ENCODE results near the gene THBS2. TPM values are rescaled to one million over a fixed set of nuclear protein-coding genes. Genes with fewer than 3 reads are reported as not detected.
"Not testable (repeated sequence)": the region's sequence is repeated elsewhere in the genome, so short reads cannot be mapped to it uniquely, and the experiment has no call there.

THBS2 gene
- total RNA-seq, 1 donor from 2014 or later, result 18.6 TPM

DNA sequence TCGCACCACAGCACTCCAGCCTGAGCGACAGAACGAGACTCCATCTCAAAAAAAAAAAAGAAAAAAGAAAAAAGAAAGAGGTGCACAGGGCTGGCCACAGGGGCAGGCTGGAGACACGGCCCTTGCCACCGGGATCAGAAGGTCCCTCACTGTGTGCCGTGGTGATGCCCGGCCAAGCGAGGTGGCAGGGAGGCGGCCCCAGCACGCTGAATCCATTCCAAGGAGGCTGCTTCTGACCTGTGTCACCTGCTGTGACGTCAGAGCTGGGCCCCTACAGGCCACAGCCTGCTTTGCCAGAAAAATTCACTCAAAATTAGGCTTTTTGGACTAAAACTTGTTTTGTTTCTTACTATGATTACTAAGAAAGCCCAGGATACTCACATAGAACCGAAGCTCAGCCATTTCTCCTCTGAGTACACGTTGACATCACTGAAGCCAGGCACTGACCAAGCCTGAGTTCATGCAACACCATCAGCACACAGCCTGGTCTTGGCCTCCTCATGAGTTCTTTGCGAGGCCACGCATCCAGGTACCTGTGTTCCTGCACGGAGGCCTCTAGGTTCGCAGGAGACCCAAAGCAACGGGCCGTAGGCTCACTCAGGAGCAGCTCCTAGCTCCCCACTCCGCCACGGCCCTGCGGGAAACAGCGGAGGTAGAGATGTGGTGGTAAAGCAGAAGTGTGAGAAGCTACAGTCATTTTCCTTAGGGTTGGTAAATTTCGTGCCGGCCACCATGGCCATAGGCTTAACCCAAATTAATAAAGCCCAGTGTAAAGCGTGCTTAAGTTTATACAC, 67.8 kb downstream of the THBS2 start:
- Mint-ChIP-seq H3K36me3 (no peaks in the 10 kb centered on the region), H3K27me3 (ENCODE audit: low read depth) (peaks cover under 1% of the 10 kb centered on the region), H3K27ac (no peak overlapping the region), H3K9me3 (peaks cover 2% of the 10 kb centered on the region), H3K4me3 (no peak overlapping the region), H3K4me1 (peaks cover 12% of the 10 kb centered on the region)
- no peak for DNase-seq (ENCODE audit: low spot score in 2 of 2, unreplicated experiment in 2 of 2)
- TF ChIP-seq, protein P1, sequence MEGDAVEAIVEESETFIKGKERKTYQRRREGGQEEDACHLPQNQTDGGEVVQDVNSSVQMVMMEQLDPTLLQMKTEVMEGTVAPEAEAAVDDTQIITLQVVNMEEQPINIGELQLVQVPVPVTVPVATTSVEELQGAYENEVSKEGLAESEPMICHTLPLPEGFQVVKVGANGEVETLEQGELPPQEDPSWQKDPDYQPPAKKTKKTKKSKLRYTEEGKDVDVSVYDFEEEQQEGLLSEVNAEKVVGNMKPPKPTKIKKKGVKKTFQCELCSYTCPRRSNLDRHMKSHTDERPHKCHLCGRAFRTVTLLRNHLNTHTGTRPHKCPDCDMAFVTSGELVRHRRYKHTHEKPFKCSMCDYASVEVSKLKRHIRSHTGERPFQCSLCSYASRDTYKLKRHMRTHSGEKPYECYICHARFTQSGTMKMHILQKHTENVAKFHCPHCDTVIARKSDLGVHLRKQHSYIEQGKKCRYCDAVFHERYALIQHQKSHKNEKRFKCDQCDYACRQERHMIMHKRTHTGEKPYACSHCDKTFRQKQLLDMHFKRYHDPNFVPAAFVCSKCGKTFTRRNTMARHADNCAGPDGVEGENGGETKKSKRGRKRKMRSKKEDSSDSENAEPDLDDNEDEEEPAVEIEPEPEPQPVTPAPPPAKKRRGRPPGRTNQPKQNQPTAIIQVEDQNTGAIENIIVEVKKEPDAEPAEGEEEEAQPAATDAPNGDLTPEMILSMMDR (IDR thresholded peaks at IDR 0.05; ENCODE audit: unreplicated experiment), result no peak

DNA sequence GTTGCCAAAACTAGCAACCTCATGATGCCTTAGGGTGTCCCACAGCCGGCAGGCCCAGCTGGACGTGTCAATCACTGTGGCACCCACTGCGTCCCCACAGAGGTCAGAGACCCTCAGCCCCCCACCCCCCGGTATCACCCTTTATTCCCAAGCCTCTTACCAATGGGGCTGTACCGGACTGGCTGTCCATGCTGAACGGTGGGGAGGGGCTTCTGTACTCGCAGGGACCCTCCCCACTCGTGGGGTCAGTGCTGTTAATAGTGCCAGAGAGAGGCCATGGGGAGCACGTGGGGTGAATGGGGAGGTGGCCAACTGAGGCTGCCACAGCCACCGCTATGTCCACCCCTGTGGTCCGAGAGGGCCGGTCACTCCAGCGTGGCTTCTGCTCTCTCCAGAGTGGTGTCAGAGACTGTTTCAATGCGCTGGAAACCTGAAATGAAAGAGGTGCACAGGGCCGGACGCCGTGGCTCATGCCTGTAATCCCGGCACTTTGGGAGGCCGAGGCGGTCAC, 68.6 kb downstream of the THBS2 start:
- Mint-ChIP-seq H3K4me3 (no peak overlapping the region), H3K27ac (no peak overlapping the region), H3K4me1 (peaks cover 10% of the 10 kb centered on the region), H3K27me3 (ENCODE audit: low read depth) (peaks cover 2% of the 10 kb centered on the region), H3K36me3 (no peaks in the 10 kb centered on the region), H3K9me3 (peaks cover 4% of the 10 kb centered on the region)
- no peak for DNase-seq (ENCODE audit: low spot score in 2 of 2, unreplicated experiment in 2 of 2)
- TF ChIP-seq, protein P1 (IDR thresholded peaks at IDR 0.05; ENCODE audit: unreplicated experiment), result no peak

DNA sequence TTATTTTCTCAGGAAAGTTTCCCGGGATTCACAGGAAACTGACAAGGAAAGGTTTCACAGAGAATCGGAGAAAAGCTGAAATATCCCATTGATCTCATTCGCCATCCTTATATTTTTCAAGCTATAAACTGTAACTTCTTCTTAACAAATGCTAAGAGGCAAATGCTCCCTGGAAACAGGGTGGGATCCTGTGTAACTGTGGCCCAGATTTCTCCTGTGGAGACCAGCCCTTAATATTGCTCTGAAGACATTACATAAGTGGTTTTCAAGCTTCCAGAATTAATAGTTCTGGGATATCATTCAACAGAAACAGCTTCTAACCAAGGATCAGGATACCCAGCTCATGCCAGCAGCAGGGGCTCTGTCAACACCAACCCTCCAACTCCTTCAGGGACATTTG, 69.2 kb downstream of the THBS2 start:
- peaks cover 4% of the 10 kb centered on the region for H3K9me3 Mint-ChIP-seq
- H3K27me3 Mint-ChIP-seq (ENCODE audit: low read depth), result peaks cover 2% of the 10 kb centered on the region
- H3K4me1 Mint-ChIP-seq, result peaks cover 8% of the 10 kb centered on the region
- no peak overlapping the region for H3K27ac Mint-ChIP-seq
- no peaks in the 10 kb centered on the region for H3K36me3 Mint-ChIP-seq
- no peak overlapping the region for H3K4me3 Mint-ChIP-seq
- TF ChIP-seq, protein P1 (IDR thresholded peaks at IDR 0.05; ENCODE audit: unreplicated experiment), result no peak
- no peak for DNase-seq (ENCODE audit: low spot score in 2 of 2, unreplicated experiment in 2 of 2)

DNA sequence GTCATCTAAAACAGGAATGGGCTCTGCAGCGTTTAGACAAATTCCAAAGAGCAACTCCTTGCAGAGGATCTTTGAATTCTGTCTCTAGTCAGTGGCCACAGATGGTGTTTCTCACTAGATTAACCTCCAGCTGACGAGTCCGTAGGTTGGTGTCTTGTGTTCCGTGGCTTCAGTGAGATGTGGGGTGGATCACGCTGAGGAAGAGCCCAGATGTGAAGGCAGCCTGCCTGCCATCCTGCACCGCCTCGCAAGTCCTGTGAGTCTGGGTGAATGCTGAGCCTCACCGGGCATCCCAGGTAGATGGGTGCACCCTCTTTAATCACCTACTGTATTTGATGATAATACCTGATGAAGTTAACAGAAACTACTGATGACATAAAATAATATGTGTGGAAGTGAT, 70.4 kb downstream of the THBS2 start:
- H3K27me3 Mint-ChIP-seq (ENCODE audit: low read depth), result peaks cover 2% of the 10 kb centered on the region
- H3K36me3 Mint-ChIP-seq, result no peaks in the 10 kb centered on the region
- peaks cover 4% of the 10 kb centered on the region for H3K9me3 Mint-ChIP-seq
- H3K4me1 Mint-ChIP-seq, result peaks cover 8% of the 10 kb centered on the region
- no peak for DNase-seq (ENCODE audit: low spot score in 2 of 2, unreplicated experiment in 2 of 2)
- H3K4me3 Mint-ChIP-seq, result no peak overlapping the region
- no peak overlapping the region for H3K27ac Mint-ChIP-seq
- TF ChIP-seq, protein P1 (IDR thresholded peaks at IDR 0.05; ENCODE audit: unreplicated experiment), result no peak

DNA sequence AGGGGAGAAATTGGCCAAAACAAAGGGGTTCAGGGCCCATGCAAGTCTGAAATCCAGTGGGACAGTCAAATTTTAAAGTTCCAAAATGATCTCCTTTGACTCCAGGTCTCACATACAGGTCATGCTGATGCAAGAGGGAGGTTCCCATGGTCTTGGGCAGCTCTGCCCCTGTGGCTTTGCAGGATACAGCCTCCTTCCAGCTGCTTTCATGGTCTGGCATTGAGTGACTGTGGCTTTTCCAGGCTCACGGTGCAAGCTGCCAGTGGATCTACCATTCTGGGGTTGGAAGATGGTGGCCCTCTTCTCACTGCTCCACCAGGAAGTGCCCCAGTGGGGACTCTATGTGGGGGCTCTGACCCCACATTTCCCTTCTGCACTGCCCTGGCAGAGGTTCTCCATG, 73.8 kb downstream of the THBS2 start:
- H3K9me3 Mint-ChIP-seq; H3K27ac Mint-ChIP-seq; DNase-seq (ENCODE audit: low spot score in 2 of 2, unreplicated experiment in 2 of 2); H3K4me3 Mint-ChIP-seq; H3K36me3 Mint-ChIP-seq; H3K4me1 Mint-ChIP-seq; H3K27me3 Mint-ChIP-seq (ENCODE audit: low read depth): not testable (repeated sequence)

DNA sequence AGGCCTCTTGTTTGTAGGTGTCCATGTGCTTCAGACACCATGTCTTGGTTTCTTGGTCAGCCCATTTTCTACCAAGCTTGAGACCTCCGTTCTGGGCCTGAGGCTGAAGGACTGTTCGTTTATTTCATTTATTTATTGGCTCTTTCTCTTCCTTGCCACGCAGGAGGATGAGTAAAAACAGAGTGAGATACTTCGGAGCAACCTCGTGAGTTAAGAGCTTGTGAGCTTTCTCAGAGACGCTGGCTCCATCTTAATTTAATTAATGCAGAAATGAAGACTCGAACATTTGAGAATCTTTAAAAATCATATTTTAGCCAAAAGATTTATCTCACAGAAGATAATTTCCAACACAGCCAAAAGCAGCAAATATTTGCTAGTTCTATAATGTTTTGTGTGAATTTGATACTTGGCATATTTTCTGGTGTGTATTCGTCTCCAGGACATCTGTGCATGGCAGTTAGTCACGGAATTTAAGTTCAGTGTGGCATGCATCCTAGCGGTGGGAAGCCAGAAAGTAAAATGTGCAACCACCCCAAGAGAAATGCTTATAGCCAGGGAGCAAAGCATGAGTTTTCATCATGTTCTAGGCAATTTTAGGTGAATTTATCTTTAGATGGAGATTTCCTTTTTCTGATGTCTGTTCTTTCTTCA, 76.0 kb downstream of the THBS2 start:
- Mint-ChIP-seq H3K36me3 (no peaks in the 10 kb centered on the region), H3K4me3 (no peak overlapping the region)

More for the DNA sequence above, 76.0 kb downstream of the THBS2 start:
- peaks cover 4% of the 10 kb centered on the region for H3K9me3 Mint-ChIP-seq
- peaks cover 1% of the 10 kb centered on the region for H3K4me1 Mint-ChIP-seq
- H3K27ac Mint-ChIP-seq, result no peak overlapping the region
- DNase-seq (ENCODE audit: low spot score in 2 of 2, unreplicated experiment in 2 of 2), result no peak
- H3K27me3 Mint-ChIP-seq (ENCODE audit: low read depth), result peaks cover 2% of the 10 kb centered on the region
- TF ChIP-seq, protein P1 (IDR thresholded peaks at IDR 0.05; ENCODE audit: unreplicated experiment), result no peak

All from mesothelial cell of epicardium (in vitro differentiated cells).